Articular chondrocyte of knee joint (primary cell): ENCODE measurements around the gene SLC66A3. TPM values are rescaled to one million over a fixed set of nuclear protein-coding genes. Genes with fewer than 3 reads are reported as not detected.

ENCODE experiments used
- total RNA-seq: library from RNA; depleted of rRNA; stranded (reverse); fragments of >200 nt; gene quantifications from 2 replicates; pipeline ENCODE4 v1.2.3, GENCODE V29; 2012

SLC66A3 gene
- total RNA-seq: 48.4 and 56.3 TPM in 2 replicates

GRCh38 chr2:11155381-11156035, at the start of gene SLC66A3:
SLC66A3 (plus strand) TSS chr2:11155467; CDS start chr2:11155547, 80 bp downstream.

Other genes starting within 250 kb of the SLC66A3 start
- not detected in 2 replicates for gene KCNF1, start 243.5 kb upstream of the SLC66A3 start, total RNA-seq
- 82.8 and 106 TPM in 2 replicates for gene ROCK2, start 189.2 kb downstream of the SLC66A3 start, total RNA-seq